Cardiac fibroblast (primary cell): ENCODE data around the gene SUCLG2.

Experiments
- DNase-seq, 2 donors: peaks; one replicate each; pipeline versions ENCODE4 v3.0.0 to v3.0.0-alpha.2; 2010; ENCODE audit warnings: low read depth in 2 of 2
- H3K4me3 ChIP-seq, 2 donors: replicated peaks in 1 of 2; 1 replicate in 1 of 2; 2 replicates in 1 of 2; pipeline ENCODE4 v1.5.1; 2011; ENCODE audit warnings: low read depth in 2 of 2, low read length in 2 of 2, mild to moderate bottlenecking in 2 of 2, moderate library complexity in 1 of 2
- TF ChIP-seq, protein P1 (sequence below): IDR thresholded peaks from one replicate; pipeline ENCODE4 v1.5.1; 2011; ENCODE audit warnings: low read depth, mild to moderate bottlenecking, low read length, inconsistent platforms

SUCLG2 gene

DNA sequence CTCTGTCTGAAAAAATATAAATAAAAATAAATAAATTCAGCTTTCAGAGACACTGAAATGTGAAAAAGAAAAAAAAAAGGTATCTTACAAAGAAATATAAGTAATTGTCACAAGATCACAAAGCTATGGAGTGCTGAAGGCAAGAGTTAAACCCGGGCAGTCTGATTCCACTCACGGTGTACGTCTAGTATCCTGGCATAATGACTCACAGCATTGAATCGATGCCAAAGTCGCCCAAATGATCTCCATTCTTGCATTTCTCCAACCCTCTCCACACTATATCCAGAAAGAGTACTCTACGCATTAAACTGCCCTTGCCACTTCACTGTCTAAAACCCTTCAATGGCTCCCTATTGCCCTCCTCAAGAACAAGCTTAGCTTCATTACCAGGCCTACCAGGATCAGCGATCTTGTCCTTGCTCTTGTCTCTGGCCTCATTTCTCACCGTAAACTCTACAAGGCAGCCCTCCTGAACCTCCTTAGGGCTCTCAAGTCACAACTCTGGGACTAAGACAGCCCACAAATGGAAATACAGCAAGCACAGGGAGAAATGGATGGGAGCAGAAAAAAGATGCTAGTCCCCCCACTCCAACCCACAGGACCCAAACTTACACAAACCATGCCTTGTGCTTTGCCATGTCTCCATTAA is 7.7 kb downstream of the SUCLG2 start:
- H3K4me3 ChIP-seq = no peak overlapping the region
- DNase-seq = peak; percentile 39 to 73
- TF ChIP-seq, protein P1, sequence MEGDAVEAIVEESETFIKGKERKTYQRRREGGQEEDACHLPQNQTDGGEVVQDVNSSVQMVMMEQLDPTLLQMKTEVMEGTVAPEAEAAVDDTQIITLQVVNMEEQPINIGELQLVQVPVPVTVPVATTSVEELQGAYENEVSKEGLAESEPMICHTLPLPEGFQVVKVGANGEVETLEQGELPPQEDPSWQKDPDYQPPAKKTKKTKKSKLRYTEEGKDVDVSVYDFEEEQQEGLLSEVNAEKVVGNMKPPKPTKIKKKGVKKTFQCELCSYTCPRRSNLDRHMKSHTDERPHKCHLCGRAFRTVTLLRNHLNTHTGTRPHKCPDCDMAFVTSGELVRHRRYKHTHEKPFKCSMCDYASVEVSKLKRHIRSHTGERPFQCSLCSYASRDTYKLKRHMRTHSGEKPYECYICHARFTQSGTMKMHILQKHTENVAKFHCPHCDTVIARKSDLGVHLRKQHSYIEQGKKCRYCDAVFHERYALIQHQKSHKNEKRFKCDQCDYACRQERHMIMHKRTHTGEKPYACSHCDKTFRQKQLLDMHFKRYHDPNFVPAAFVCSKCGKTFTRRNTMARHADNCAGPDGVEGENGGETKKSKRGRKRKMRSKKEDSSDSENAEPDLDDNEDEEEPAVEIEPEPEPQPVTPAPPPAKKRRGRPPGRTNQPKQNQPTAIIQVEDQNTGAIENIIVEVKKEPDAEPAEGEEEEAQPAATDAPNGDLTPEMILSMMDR = no peak

DNA sequence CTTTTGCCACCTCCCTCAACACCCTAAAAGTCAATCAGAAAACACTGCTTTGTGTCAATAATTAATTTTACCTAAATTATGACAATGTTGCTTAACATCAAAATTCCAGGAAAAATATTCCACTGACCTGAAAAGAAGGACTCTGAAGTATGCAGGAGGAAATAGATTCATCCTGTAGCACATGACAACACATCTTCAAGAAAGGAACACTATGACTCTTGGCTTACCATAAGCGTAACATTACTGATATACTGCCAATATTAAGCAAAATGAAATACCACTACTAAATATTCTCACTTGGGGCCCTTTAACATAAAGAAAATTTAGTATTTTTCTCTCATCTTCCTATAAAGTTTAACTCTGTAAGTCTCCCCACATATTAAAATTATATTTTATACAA is 9.6 kb downstream of the SUCLG2 start:
- peak in 1 of 2 donors; percentile 47 for DNase-seq
- no peak overlapping the region for H3K4me3 ChIP-seq
- TF ChIP-seq, protein P1 = no peak

DNA sequence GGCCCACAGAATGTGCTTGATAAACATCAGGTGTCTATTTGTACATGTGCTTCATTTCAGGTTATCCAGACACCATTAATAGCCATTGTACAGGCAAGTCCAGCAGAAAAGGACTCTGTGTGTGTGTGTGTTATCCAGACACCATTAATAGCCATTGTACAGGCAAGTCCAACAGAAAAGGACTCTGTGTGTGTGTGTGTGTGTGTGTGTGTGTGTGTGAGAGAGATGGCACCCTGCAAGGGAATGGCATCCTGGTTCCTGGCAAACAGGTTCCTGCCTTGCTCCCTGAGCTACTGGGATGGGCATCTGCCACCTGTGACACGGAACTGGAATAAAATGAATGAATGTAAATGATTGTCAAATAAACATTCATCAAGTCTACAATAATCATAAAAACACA is 11.7 kb downstream of the SUCLG2 start:
- TF ChIP-seq, protein P1 = no peak
- no peak overlapping the region for H3K4me3 ChIP-seq
- no peak for DNase-seq

DNA sequence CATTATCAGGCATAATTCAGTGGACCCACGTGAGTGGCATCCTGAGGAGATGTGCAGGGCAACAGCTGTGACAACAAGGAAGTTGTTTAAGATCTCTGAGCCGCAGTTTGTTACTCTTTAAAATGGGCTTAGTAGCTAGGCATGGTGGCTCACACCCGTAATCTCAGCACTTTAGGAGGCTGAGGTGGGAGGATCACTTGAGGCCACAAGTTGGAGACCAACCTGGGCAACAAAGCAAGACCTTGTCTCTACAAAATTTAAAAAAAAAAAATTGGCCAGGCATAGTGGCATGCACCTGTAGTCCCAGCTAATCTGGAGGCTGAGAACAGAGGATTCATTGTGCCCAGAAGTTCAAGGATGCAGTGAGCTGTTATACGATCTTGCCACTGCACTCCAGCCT is 12.2 kb downstream of the SUCLG2 start:
- TF ChIP-seq, protein P1 = no peak
- DNase-seq = no peak
- H3K4me3 ChIP-seq = no peak overlapping the region

DNA sequence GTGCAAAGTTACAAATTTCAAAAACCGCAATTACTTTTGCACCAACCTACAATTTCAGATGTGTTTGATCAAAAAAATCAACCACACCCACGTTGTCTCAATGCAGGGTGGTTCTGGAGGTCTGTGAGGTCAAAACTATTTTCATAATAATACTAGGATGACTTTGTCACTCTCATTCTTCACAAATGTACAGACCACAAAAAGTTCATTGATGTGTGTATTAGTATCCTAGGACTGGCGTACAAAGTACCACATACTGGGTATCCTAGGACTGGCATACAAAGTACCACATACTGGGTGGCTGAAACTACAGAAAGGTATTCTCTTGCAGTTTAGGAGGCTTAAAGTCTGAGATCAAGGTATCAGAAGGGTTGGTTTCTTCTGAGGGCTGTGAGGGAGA is 13.0 kb downstream of the SUCLG2 start:
- TF ChIP-seq, protein P1 = no peak
- no peak overlapping the region for H3K4me3 ChIP-seq
- no peak for DNase-seq

DNA sequence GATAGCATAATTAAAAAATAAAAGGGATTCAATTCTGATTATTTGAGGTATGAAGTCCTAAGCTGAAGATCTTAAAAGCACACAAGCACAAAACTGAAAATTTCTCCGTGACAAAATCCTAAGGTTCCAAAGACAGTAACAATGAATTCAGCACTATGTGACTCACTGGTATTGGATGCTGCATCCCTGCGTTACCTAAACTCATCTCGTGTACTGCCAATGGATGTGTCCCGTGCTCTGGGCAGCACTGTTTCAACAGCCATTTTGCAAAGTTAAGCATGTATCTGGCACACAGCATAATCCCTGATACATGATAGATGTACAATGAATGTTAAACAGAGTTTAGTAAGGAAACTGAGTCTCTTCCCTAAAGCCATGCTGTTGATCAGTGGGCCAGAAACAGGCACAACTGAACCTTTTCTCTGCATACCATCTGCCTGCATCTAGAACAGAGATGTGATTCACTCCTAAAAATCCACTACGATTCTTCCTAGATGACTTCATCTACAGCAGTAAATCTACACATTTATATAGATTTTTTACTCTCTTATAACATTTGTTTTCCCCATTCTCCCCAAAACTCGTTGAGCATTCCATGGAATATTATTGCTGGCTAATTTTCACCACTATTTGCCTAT is 14.3 kb downstream of the SUCLG2 start:
- TF ChIP-seq, protein P1 = no peak
- no peak overlapping the region for H3K4me3 ChIP-seq
- DNase-seq = peak in 1 of 2 donors; percentile 51
